Measurements from ENCODE around the gene OR51B5.
"Not testable (repeated sequence)": the region's sequence is repeated elsewhere in the genome, so short reads cannot be mapped to it uniquely, and the experiment has no call there.

OR51B5 gene

DNA sequence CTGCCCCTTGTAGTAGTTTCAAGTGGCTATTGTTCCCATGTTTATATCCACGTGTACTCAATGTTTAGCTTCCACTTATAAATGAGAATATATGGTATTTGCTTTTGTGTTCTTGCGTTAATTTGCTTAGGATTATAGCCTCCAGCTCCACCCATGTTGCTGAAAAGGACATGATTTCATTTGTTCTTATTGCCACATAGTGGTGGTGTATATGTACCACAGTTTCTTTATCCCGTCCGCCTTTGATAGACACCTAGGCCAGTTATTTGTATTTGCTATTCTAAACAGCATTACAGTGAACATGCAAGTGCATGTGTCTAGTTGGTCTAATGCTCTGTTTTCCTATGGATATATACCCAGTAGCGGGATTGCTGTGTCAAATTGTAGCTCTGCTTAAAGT is 26.0 kb downstream of the OR51B5 start:
- H3K27me3 ChIP-seq (ENCODE audit: control insufficient read depth, insufficient read depth, low read length), result no peaks in the 10 kb centered on the region
- no peaks in the 10 kb centered on the region for H3K4me1 ChIP-seq (ENCODE audit: control insufficient read depth, low read depth, low read length)
- no peak overlapping the region for H3K27ac ChIP-seq (ENCODE audit: low read length)
- H3K36me3 ChIP-seq (ENCODE audit: control insufficient read depth, low read depth, low read length), result no peaks in the 10 kb centered on the region
- no peak overlapping the region for H3K9ac ChIP-seq (ENCODE audit: low read length)
- no peak overlapping the region for H3K4me3 ChIP-seq (ENCODE audit: low read length)
- no peaks in the 10 kb centered on the region for H3K9me3 ChIP-seq (ENCODE audit: control insufficient read depth, low read depth, low read length)

DNA sequence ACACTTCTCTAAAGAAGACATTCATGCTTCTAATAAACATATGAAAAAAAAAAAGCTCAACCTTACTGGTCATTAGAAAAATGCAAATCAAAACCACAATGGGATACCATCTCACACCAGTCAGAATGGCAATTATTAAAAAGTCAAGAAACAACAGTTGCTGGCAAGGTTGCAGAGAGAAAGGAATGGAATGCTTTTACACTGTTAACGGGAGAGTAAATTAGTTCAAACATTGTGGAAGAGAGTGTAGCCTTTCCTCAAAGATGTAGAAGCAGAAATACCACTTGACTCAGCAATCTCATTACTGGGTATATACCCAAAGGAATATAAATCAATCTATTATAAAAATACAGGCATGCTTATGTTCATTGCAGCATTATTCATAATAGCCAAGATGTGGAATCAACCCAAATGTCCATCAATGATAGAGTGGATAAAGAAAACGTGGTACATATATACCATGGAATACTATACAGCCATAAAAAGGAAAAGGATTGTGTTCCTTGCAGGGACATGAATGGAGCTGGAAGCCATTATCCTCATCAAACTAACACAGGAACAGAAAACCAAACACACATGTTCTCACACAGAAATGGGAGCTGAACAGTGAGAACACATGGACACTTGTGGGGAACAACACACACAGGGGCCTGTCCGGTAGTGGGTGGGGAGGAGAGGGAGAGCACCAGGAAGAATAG is 29.8 kb downstream of the OR51B5 start:
- H3K9me3 ChIP-seq (ENCODE audit: control insufficient read depth, low read depth, low read length); H3K9ac ChIP-seq (ENCODE audit: low read length); H3K4me3 ChIP-seq (ENCODE audit: low read length); H3K4me1 ChIP-seq (ENCODE audit: control insufficient read depth, low read depth, low read length); H3K27me3 ChIP-seq (ENCODE audit: control insufficient read depth, insufficient read depth, low read length); H3K27ac ChIP-seq (ENCODE audit: low read length); H3K36me3 ChIP-seq (ENCODE audit: control insufficient read depth, low read depth, low read length): not testable (repeated sequence)

DNA sequence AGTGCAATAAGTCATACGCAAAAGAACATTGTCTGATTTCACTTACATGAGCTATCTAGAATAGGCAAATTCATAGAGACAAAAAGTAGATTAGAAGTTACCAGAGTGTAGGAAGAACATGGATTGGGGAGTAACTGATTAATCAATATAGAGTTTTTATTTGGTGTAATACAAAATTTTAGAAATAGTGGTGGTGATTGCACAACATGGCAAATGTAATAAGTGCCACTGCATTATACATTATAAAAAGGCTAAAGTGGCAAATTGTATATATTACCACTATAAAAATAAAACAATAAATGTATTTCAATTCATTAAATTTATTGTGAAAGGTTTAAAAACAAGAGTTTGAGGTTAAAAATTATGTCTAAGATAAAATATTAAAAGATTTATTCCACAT is 32.9 kb downstream of the OR51B5 start:
- H3K9ac ChIP-seq (ENCODE audit: low read length), result no peak overlapping the region
- H3K9me3 ChIP-seq (ENCODE audit: control insufficient read depth, low read depth, low read length), result no peaks in the 10 kb centered on the region
- no peak overlapping the region for H3K27ac ChIP-seq (ENCODE audit: low read length)
- no peaks in the 10 kb centered on the region for H3K27me3 ChIP-seq (ENCODE audit: control insufficient read depth, insufficient read depth, low read length)
- no peak overlapping the region for H3K4me3 ChIP-seq (ENCODE audit: low read length)
- H3K36me3 ChIP-seq (ENCODE audit: control insufficient read depth, low read depth, low read length), result no peaks in the 10 kb centered on the region
- no peaks in the 10 kb centered on the region for H3K4me1 ChIP-seq (ENCODE audit: control insufficient read depth, low read depth, low read length)

DNA sequence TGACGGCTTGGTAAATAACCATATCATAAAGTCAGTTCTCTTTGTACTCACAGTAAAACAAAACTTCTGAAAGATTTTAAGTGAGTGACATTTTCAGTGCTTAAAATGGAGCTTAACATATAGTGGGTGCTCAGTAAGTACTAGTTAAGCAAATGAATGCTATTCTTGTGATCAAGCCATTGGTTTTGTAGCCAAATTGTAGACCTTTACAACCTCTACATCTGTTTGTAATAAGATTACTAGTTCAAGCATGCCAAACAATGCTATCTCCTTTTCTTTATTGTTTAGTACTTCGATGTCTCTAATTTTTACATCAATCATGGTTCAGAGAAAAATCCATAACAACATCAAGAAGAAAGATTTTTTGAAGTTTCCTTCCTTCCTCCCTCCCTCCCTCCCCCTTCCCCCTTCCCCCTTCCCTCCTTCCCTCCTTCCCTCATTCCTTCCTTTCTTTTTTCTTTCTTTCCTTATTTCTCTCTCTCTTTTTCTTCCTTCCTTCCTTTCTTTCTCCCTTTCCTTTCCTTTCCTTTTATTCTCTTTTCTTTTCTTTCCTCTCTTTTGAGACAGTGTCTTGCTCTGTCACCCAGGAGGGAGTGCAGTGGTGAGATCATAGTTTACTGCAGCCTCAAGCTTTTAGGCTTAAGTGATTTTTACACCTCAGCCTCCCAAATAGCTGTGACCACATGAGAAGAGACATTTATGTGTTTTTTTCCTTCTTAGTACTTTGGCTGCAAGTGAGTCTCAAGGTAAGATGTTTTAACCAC is 35.9 kb downstream of the OR51B5 start:
- Histone ChIP-seq H3K27me3 (ENCODE audit: control insufficient read depth, insufficient read depth, low read length) (no peaks in the 10 kb centered on the region), H3K4me1 (ENCODE audit: control insufficient read depth, low read depth, low read length) (no peaks in the 10 kb centered on the region), H3K4me3 (ENCODE audit: low read length) (no peak overlapping the region), H3K27ac (ENCODE audit: low read length) (no peak overlapping the region), H3K9ac (ENCODE audit: low read length) (no peak overlapping the region), H3K36me3 (ENCODE audit: control insufficient read depth, low read depth, low read length) (no peaks in the 10 kb centered on the region), H3K9me3 (ENCODE audit: control insufficient read depth, low read depth, low read length) (no peaks in the 10 kb centered on the region)

DNA sequence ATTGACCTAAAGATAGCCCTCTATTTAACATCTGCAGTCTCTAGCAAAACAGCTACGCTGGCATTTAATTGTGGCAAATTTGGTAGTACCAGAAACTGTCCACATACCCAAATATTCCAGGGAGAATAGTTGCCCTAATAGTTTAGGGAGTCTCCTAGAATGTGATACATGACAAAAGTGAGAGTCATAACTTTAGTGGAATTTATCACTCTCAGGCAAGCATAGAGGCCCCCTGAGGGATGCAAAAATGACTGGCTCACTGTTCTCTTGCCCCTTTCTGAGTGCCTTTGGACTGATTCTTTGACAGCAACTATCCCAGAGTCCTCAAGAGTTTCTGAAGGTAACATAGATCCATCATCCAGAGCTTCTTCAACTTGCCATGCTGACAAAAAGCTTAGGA is 39.3 kb downstream of the OR51B5 start:
- Histone ChIP-seq H3K36me3 (ENCODE audit: control insufficient read depth, low read depth, low read length) (no peaks in the 10 kb centered on the region), H3K27ac (ENCODE audit: low read length) (no peak overlapping the region), H3K27me3 (ENCODE audit: control insufficient read depth, insufficient read depth, low read length) (no peaks in the 10 kb centered on the region), H3K4me1 (ENCODE audit: control insufficient read depth, low read depth, low read length) (no peaks in the 10 kb centered on the region), H3K9ac (ENCODE audit: low read length) (no peak overlapping the region), H3K9me3 (ENCODE audit: control insufficient read depth, low read depth, low read length) (no peaks in the 10 kb centered on the region), H3K4me3 (ENCODE audit: low read length) (no peak overlapping the region)

DNA sequence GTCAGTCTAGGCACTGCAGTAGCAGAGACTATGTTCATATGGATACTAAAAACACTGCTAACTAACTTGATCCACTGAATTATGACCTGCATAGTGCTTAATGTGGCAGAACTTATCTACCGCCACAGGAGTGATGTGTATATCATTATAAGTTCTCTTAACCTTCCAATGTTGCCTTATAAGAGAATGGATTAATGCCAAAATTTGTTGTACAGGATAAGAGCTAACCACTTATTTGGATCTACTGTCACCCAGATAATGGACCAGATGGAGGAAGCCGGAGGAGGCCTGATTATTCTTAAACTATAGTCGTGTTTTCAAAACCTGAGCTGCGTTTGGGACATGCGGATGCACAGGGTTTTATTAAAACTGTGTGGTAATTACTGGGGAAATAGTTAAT is 39.7 kb downstream of the OR51B5 start:
- no peak overlapping the region for H3K9ac ChIP-seq (ENCODE audit: low read length)
- no peaks in the 10 kb centered on the region for H3K9me3 ChIP-seq (ENCODE audit: control insufficient read depth, low read depth, low read length)
- no peaks in the 10 kb centered on the region for H3K36me3 ChIP-seq (ENCODE audit: control insufficient read depth, low read depth, low read length)
- no peak overlapping the region for H3K27ac ChIP-seq (ENCODE audit: low read length)
- no peaks in the 10 kb centered on the region for H3K4me1 ChIP-seq (ENCODE audit: control insufficient read depth, low read depth, low read length)
- H3K27me3 ChIP-seq (ENCODE audit: control insufficient read depth, insufficient read depth, low read length), result no peaks in the 10 kb centered on the region
- no peak overlapping the region for H3K4me3 ChIP-seq (ENCODE audit: low read length)

DNA sequence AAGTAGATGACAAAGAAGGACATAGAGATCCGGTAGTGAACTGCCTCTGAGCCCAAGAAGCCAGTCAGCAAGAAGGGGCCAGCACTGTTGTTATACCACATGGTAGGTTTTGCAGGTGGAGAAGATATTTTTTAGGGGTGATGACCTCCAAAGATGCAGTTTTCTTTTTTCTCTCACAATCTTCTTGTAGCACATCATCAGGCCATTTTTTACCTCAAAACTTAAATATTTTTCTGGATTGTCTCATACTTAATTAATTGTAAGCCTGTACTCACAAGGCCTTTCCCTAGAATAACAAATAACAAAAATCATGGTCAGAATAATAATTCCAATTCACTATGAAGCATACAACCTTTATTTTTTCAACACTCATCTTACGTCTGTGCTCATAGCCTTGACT is 41.5 kb downstream of the OR51B5 start, which contains the start of gene OR51B4:
OR51B4 (minus strand) TSS at position 101 of the 400 bp plus-strand sequence; CDS start at position 101, 0 bp downstream.
- Histone ChIP-seq H3K9ac (ENCODE audit: low read length) (no peak within 1 kb of the TSS), H3K27me3 (ENCODE audit: control insufficient read depth, insufficient read depth, low read length) (no peaks in the 10 kb centered on the region), H3K9me3 (ENCODE audit: control insufficient read depth, low read depth, low read length) (no peaks in the 10 kb centered on the region), H3K27ac (ENCODE audit: low read length) (no peak within 1 kb of the TSS), H3K36me3 (ENCODE audit: control insufficient read depth, low read depth, low read length) (no peaks in the 10 kb centered on the region), H3K4me3 (ENCODE audit: low read length) (no peak within 1 kb of the TSS), H3K4me1 (ENCODE audit: control insufficient read depth, low read depth, low read length) (no peaks in the 10 kb centered on the region)

DNA sequence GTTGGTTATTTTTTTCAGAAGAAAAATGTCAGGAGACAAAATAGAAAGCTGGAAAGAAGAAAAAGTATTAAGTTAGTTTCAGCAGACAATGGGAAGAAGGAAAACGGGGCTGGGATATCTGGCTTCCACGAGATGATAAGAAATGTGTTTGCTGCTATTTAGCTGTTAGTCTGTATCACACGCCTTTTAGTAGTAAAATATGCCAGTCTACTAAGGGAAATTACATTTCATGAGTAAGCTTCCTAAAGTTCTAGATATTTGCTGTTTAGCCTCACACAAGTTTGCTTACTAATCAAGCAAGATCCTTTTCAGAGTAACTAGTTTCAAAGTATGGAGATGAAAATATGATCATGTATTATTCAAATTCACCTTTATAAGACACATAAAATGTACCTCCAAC is 43.1 kb downstream of the OR51B5 start:
- Histone ChIP-seq H3K4me3 (ENCODE audit: low read length) (no peak overlapping the region), H3K4me1 (ENCODE audit: control insufficient read depth, low read depth, low read length) (no peaks in the 10 kb centered on the region), H3K9me3 (ENCODE audit: control insufficient read depth, low read depth, low read length) (no peaks in the 10 kb centered on the region), H3K27me3 (ENCODE audit: control insufficient read depth, insufficient read depth, low read length) (no peaks in the 10 kb centered on the region), H3K27ac (ENCODE audit: low read length) (no peak overlapping the region), H3K36me3 (ENCODE audit: control insufficient read depth, low read depth, low read length) (no peaks in the 10 kb centered on the region), H3K9ac (ENCODE audit: low read length) (no peak overlapping the region)

DNA sequence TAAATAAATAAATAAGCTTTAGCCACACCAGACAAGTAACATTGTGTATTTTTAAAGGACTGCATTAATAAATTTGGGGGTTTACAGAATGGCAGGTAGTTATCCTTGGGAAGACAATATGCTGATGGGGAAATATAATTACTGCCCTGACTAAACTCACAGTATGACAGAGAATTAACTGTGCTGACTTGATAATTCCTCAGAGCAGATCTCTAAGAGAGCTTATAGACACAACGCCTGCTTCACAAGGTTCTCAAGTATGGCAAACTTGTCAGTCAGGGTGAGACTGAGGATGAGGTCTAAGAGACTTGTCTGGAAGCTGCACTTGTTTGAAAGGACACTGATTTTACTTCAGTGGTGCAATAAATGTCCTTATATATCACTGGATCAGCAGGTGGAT is 44.9 kb downstream of the OR51B5 start:
- Histone ChIP-seq H3K9me3 (ENCODE audit: control insufficient read depth, low read depth, low read length) (no peaks in the 10 kb centered on the region), H3K4me3 (ENCODE audit: low read length) (no peak overlapping the region), H3K36me3 (ENCODE audit: control insufficient read depth, low read depth, low read length) (no peaks in the 10 kb centered on the region), H3K4me1 (ENCODE audit: control insufficient read depth, low read depth, low read length) (no peaks in the 10 kb centered on the region), H3K9ac (ENCODE audit: low read length) (no peak overlapping the region), H3K27ac (ENCODE audit: low read length) (no peak overlapping the region), H3K27me3 (ENCODE audit: control insufficient read depth, insufficient read depth, low read length) (no peaks in the 10 kb centered on the region)

DNA sequence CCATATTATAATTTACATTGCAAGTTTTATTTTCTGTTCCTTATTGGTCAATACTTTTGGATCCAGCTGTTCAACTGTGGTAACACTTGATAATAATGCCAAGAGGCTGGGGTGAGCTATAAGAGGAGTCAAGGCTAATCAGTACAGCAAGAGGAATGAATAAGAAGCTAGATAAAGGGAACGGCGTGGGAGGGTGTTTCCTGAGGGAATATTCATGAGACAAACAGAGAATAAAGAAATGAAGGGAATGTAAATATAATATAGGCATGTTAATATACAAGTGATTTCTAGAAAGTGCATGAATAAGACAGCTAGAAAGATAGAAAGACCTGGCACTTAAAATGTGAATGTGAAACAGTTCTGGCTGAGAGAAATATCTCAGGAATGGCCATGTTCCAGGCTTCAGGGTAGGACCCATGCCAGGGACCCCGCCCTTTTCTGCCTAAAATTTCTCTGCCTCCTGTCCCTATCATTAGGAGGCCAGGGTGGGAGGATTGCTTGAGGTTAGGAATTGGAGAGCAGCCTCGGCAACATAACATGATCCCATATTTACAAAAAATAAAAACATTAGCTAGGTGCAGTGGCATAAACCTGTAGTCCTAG is 45.5 kb downstream of the OR51B5 start:
- no peak overlapping the region for H3K9ac ChIP-seq (ENCODE audit: low read length)
- H3K4me1 ChIP-seq (ENCODE audit: control insufficient read depth, low read depth, low read length), result no peaks in the 10 kb centered on the region
- no peaks in the 10 kb centered on the region for H3K27me3 ChIP-seq (ENCODE audit: control insufficient read depth, insufficient read depth, low read length)
- H3K36me3 ChIP-seq (ENCODE audit: control insufficient read depth, low read depth, low read length), result no peaks in the 10 kb centered on the region
- no peak overlapping the region for H3K4me3 ChIP-seq (ENCODE audit: low read length)
- H3K27ac ChIP-seq (ENCODE audit: low read length), result no peak overlapping the region
- H3K9me3 ChIP-seq (ENCODE audit: control insufficient read depth, low read depth, low read length), result no peaks in the 10 kb centered on the region

DNA sequence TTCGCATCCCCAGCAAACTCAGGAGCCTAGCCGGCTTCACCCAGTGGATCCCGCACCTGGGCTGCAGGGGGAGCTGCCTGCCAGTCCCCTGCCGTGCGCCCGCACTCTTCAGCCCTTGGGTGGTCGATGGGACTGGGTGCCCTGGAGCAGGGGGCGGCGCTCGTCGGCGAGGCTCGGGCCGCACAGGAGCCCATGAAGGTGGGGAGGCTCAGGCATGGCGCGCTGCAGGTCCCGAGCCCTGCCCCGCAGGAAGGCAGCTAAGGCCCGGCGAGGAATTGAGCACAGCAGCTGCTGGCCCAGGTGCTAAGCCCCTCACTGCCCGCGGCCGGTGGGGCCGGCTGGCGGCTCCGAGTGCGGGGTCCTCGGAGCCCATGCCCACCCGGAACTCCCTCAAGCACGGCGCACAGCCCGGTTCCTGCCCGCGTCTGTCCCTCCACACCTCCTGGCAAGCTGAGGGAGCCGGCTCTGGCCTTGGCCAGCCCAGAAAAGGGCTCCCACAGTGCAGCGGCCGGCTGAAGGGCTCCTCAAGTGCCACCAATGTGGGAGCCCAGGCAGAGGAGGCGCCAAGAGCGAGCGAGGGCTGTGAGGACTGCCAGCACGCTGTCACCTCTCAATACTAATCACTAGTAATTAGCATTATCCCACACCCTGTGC is 48.9 kb downstream of the OR51B5 start:
- H3K27ac ChIP-seq (ENCODE audit: low read length); H3K4me1 ChIP-seq (ENCODE audit: control insufficient read depth, low read depth, low read length); H3K9me3 ChIP-seq (ENCODE audit: control insufficient read depth, low read depth, low read length); H3K27me3 ChIP-seq (ENCODE audit: control insufficient read depth, insufficient read depth, low read length); H3K36me3 ChIP-seq (ENCODE audit: control insufficient read depth, low read depth, low read length); H3K4me3 ChIP-seq (ENCODE audit: low read length); H3K9ac ChIP-seq (ENCODE audit: low read length): not testable (repeated sequence)

All from iPS-18a (cell line).